Measurements from ENCODE around the gene NABP2. TPM values are rescaled to one million over a fixed set of nuclear protein-coding genes. Genes with fewer than 3 reads are reported as not detected.

The NABP2 gene
- total and polyA plus RNA-seq, 5 donors from 2014 or later: 4.1 to 16.9 (median 5.6) TPM

DNA sequence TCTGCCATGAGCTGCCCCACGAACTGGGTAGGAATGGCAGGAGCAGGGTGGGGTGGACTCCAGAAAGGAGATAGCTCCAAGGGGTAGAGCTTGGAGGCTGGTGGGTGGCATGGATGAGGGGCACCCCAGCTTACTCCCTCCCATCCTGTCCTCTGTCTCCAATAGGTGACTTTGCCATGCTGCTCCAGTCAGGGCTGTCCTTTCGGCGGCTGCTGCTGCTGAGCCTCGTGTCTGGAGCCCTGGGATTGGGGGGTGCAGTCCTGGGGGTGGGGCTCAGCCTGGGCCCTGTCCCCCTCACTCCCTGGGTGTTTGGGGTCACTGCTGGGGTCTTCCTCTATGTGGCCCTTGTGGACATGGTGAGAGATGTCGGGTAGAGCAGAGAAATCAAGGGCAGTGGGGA is 12.8 kb downstream of the NABP2 start:
- H3K4me1 ChIP-seq (ENCODE audit: control insufficient read depth, insufficient read depth, low read length, poor library complexity, severe bottlenecking): no peaks in the 10 kb centered on the region
- ATAC-seq (ENCODE audit: low read depth in 2 of 2): no peak
- H3K4me3 ChIP-seq (ENCODE audit: low read depth, low read length): no peak overlapping the region
- Mint-ChIP-seq H3K9me3 (no peaks in the 10 kb centered on the region), H3K4me1 (peaks cover 0 to 3% (median 1%) of the 10 kb centered on the region in 4 donors), H3K36me3 (peaks cover 10% of the 10 kb centered on the region), H3K27ac (no peak overlapping the region), H3K27me3 (no peaks in the 10 kb centered on the region), H3K4me3 (peak overlapping the region in 1 of 4 donors; percentile 4)
- H3K27ac ChIP-seq (ENCODE audit: insufficient read depth, low read length, poor library complexity, severe bottlenecking): no peak overlapping the region
- no peaks in the 10 kb centered on the region for H3K27me3 ChIP-seq (ENCODE audit: control insufficient read depth, insufficient read depth, low read length)
- DNase-seq: no peak
- peaks cover 15% of the 10 kb centered on the region for H3K36me3 ChIP-seq (ENCODE audit: control insufficient read depth, insufficient read depth, low read length)
- no peaks in the 10 kb centered on the region for H3K9me3 ChIP-seq (ENCODE audit: control insufficient read depth in 2 of 2, low read length in 2 of 2)

DNA sequence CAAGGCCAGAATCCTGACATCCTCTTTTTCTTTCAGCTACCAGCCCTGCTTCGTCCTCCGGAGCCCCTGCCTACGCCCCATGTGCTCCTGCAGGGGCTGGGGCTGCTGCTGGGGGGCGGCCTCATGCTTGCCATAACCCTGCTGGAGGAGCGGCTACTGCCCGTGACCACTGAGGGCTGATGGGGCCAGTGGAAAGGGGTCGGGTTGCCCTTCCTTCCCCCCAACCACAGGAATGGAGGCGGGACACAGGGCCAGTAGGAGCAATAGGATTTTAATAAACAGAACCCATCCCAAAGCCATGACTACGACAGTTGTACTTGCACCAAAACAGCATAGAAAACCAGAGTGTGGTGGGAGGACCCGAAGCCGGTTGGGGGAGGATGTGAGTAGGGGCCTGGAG is 13.4 kb downstream of the NABP2 start:
- no peak for DNase-seq
- no peak for ATAC-seq (ENCODE audit: low read depth in 2 of 2)
- no peaks in the 10 kb centered on the region for H3K27me3 ChIP-seq (ENCODE audit: control insufficient read depth, insufficient read depth, low read length)
- H3K36me3 Mint-ChIP-seq: peaks cover 10% of the 10 kb centered on the region
- no peaks in the 10 kb centered on the region for H3K4me1 ChIP-seq (ENCODE audit: control insufficient read depth, insufficient read depth, low read length, poor library complexity, severe bottlenecking)
- H3K4me1 Mint-ChIP-seq: peaks cover 0 to 3% (median 1%) of the 10 kb centered on the region in 4 donors
- no peaks in the 10 kb centered on the region for H3K9me3 ChIP-seq (ENCODE audit: control insufficient read depth in 2 of 2, low read length in 2 of 2)
- H3K27ac Mint-ChIP-seq: no peak overlapping the region
- H3K4me3 Mint-ChIP-seq: no peak overlapping the region
- no peaks in the 10 kb centered on the region for H3K9me3 Mint-ChIP-seq
- peaks cover 21% of the 10 kb centered on the region for H3K36me3 ChIP-seq (ENCODE audit: control insufficient read depth, insufficient read depth, low read length)
- H3K27me3 Mint-ChIP-seq: no peaks in the 10 kb centered on the region
- H3K4me3 ChIP-seq (ENCODE audit: low read depth, low read length): no peak overlapping the region
- no peak overlapping the region for H3K27ac ChIP-seq (ENCODE audit: insufficient read depth, low read length, poor library complexity, severe bottlenecking)

DNA sequence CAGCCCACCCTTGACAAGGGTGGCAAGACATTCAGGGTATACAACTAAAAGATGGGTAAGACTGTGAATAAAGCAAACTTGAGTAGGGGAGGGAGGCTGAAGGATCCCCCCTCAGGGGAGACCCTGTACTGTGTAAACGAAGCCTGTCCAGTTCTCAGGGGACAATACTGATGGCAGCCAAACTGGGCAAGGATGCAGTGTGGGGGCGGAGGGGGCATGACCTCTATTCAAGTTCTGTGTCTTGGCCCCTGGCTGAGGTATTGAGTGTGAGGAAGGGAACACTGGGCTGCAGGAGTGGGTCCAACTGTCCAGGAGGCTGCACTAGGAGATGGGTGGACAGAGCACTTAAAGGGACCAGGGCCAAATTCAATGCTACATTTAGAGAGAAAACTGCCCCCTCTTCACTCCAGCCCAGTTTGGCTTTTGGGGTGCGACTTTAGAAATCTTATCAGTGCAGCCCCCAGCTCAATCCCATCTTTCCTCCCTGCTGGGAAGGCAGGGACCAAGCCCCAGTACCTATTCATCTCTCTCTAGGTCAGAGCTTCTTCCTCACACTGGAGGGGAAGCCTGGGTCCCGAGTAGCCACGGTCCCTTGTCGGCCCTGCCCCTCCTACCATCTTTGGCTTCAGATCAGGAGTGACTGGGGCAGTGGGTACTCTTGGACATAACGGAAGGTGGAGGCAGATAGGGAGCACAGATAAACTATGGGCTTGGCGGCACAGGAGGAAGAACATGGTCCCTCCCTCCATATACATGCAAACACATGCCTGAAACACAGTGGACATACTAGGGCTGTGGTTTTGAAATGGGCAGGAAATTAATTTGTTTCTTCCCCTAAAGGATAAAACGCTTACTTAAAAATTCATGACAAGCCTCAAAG is 17.5 kb downstream of the NABP2 start:
- H3K36me3 Mint-ChIP-seq: peaks cover 23% of the 10 kb centered on the region
- peaks cover 53% of the 10 kb centered on the region for H3K36me3 ChIP-seq (ENCODE audit: control insufficient read depth, insufficient read depth, low read length)
- DNase-seq: no peak
- H3K4me3 Mint-ChIP-seq: no peak overlapping the region
- no peaks in the 10 kb centered on the region for H3K4me1 Mint-ChIP-seq
- H3K9me3 ChIP-seq (ENCODE audit: control insufficient read depth in 2 of 2, low read length in 2 of 2): no peaks in the 10 kb centered on the region
- H3K27ac ChIP-seq (ENCODE audit: insufficient read depth, low read length, poor library complexity, severe bottlenecking): no peak overlapping the region
- no peaks in the 10 kb centered on the region for H3K27me3 Mint-ChIP-seq
- H3K27ac Mint-ChIP-seq: peak overlapping the region in 1 of 3 donors; percentile 35
- H3K4me3 ChIP-seq (ENCODE audit: low read depth, low read length): no peak overlapping the region
- no peaks in the 10 kb centered on the region for H3K4me1 ChIP-seq (ENCODE audit: control insufficient read depth, insufficient read depth, low read length, poor library complexity, severe bottlenecking)
- no peaks in the 10 kb centered on the region for H3K9me3 Mint-ChIP-seq
- ATAC-seq (ENCODE audit: low read depth in 2 of 2): no peak
- H3K27me3 ChIP-seq (ENCODE audit: control insufficient read depth, insufficient read depth, low read length): no peaks in the 10 kb centered on the region

DNA sequence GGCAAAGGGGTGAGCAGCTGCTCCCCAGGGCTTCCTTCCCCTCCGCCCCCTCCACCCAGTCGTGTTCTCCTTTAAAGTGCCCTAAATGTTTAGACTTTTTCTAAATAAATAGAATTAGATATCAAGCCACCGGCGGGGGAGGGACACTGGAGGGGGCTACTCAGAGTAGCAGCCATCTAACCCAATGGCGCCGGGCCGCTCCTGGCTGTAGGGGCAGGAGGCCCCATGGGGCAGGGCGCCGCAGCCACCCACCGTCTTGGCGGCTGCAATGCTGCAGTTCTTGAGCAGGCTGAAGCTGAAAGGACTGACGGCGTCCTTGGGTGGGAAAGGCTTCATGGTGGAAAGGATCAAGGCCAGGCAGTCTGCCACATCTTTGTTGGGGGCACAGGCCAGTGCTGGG is 18.8 kb downstream of the NABP2 start:
- H3K36me3 ChIP-seq (ENCODE audit: control insufficient read depth, insufficient read depth, low read length): peaks cover 65% of the 10 kb centered on the region
- no peak overlapping the region for H3K27ac ChIP-seq (ENCODE audit: insufficient read depth, low read length, poor library complexity, severe bottlenecking)
- H3K27me3 ChIP-seq (ENCODE audit: control insufficient read depth, insufficient read depth, low read length): no peaks in the 10 kb centered on the region
- DNase-seq (no peak), ATAC-seq (ENCODE audit: low read depth in 2 of 2) (no peak)
- no peaks in the 10 kb centered on the region for H3K9me3 ChIP-seq (ENCODE audit: control insufficient read depth in 2 of 2, low read length in 2 of 2)
- no peak overlapping the region for H3K4me3 ChIP-seq (ENCODE audit: low read depth, low read length)
- Mint-ChIP-seq H3K4me1 (no peaks in the 10 kb centered on the region), H3K27ac (no peak overlapping the region), H3K4me3 (no peak overlapping the region), H3K36me3 (peaks cover 30% of the 10 kb centered on the region), H3K9me3 (no peaks in the 10 kb centered on the region), H3K27me3 (no peaks in the 10 kb centered on the region)
- no peaks in the 10 kb centered on the region for H3K4me1 ChIP-seq (ENCODE audit: control insufficient read depth, insufficient read depth, low read length, poor library complexity, severe bottlenecking)

DNA sequence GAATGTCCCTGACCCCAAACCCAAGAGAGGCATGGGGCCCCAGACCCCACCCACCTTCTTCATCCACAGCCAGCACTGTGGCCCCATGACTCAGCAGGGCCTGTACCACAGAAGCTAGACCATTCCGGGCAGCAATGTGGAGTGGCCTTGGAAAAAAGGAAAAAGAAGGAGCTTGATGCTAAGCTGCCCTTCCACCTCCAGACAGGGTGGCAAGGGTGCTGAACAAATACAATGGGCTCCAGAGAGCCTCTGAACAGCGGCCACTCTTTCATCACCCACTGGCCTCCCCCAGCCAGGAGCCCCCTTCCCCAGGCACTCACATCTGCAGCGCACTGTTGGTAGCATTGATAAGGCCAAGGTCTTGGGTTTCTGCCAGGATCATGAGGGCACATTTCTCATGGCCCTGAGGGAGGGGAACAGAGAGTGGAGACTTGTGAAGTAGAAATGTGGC is 19.6 kb downstream of the NABP2 start:
- Histone ChIP-seq H3K27me3 (ENCODE audit: control insufficient read depth, insufficient read depth, low read length) (no peaks in the 10 kb centered on the region), H3K9me3 (ENCODE audit: control insufficient read depth in 2 of 2, low read length in 2 of 2) (no peaks in the 10 kb centered on the region), H3K36me3 (ENCODE audit: control insufficient read depth, insufficient read depth, low read length) (peaks cover 72% of the 10 kb centered on the region), H3K27ac (ENCODE audit: insufficient read depth, low read length, poor library complexity, severe bottlenecking) (no peak overlapping the region), H3K4me3 (ENCODE audit: low read depth, low read length) (no peak overlapping the region), H3K4me1 (ENCODE audit: control insufficient read depth, insufficient read depth, low read length, poor library complexity, severe bottlenecking) (no peaks in the 10 kb centered on the region)
- H3K27ac Mint-ChIP-seq: no peak overlapping the region
- DNase-seq (no peak), ATAC-seq (ENCODE audit: low read depth in 2 of 2) (no peak)
- peaks cover 30% of the 10 kb centered on the region for H3K36me3 Mint-ChIP-seq
- H3K27me3 Mint-ChIP-seq: no peaks in the 10 kb centered on the region
- no peak overlapping the region for H3K4me3 Mint-ChIP-seq
- H3K9me3 Mint-ChIP-seq: no peaks in the 10 kb centered on the region
- no peaks in the 10 kb centered on the region for H3K4me1 Mint-ChIP-seq

DNA sequence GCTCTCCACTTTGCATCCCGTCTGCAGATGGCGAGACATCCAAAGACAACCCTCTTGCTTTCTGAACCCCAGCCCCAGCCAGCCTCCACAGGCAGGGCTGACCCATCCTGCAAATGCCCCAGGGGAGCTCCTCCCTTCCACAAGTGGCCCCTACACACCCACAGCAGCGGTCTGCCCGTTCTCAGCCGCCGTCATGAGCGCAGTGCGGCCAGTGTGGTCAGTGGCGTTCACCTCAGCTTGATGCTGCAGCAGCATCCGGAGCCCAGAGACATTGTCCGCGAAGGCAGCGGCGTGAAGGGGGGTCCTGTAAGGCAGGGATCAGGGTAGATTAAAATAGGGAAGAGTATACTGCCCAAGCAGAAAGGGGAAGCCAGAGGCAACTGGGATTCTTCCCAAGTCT is 20.4 kb downstream of the NABP2 start:
- Mint-ChIP-seq H3K27ac (no peak overlapping the region), H3K9me3 (no peaks in the 10 kb centered on the region), H3K27me3 (no peaks in the 10 kb centered on the region), H3K4me3 (no peak overlapping the region), H3K36me3 (peaks cover 35% of the 10 kb centered on the region), H3K4me1 (no peaks in the 10 kb centered on the region)
- Histone ChIP-seq H3K27ac (ENCODE audit: insufficient read depth, low read length, poor library complexity, severe bottlenecking) (no peak overlapping the region), H3K36me3 (ENCODE audit: control insufficient read depth, insufficient read depth, low read length) (peaks cover 79% of the 10 kb centered on the region), H3K4me3 (ENCODE audit: low read depth, low read length) (no peak overlapping the region), H3K4me1 (ENCODE audit: control insufficient read depth, insufficient read depth, low read length, poor library complexity, severe bottlenecking) (no peaks in the 10 kb centered on the region), H3K27me3 (ENCODE audit: control insufficient read depth, insufficient read depth, low read length) (no peaks in the 10 kb centered on the region), H3K9me3 (ENCODE audit: control insufficient read depth in 2 of 2, low read length in 2 of 2) (no peaks in the 10 kb centered on the region)
- ATAC-seq (ENCODE audit: low read depth in 2 of 2): no peak
- DNase-seq: no peak

DNA sequence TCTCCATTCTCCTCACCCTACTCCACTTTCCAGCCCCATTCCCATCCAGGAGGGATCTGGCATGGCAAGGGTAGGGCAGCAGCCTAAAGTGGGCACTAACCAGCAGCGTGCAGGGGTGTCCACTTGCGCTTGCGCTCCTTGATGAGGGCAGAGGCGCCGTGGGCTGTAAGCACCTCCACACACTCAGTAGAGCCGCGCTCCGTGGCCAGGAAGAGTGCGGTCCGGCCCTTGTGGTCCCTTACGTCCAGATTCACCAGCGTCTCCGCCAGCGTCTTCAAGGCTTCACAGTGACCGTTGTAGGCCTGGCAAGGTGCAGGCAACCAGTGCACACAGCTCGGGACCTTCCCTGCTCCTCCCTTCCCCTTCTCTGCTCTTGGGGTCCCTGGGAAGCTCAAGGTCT is 23.8 kb downstream of the NABP2 start:
- H3K27me3 ChIP-seq (ENCODE audit: control insufficient read depth, insufficient read depth, low read length): no peaks in the 10 kb centered on the region
- H3K4me1 ChIP-seq (ENCODE audit: control insufficient read depth, insufficient read depth, low read length, poor library complexity, severe bottlenecking): no peaks in the 10 kb centered on the region
- H3K4me1 Mint-ChIP-seq: no peaks in the 10 kb centered on the region
- peaks cover 40% of the 10 kb centered on the region for H3K36me3 Mint-ChIP-seq
- H3K36me3 ChIP-seq (ENCODE audit: control insufficient read depth, insufficient read depth, low read length): peaks cover 81% of the 10 kb centered on the region
- no peaks in the 10 kb centered on the region for H3K9me3 ChIP-seq (ENCODE audit: control insufficient read depth in 2 of 2, low read length in 2 of 2)
- no peaks in the 10 kb centered on the region for H3K9me3 Mint-ChIP-seq
- H3K4me3 Mint-ChIP-seq: no peak overlapping the region
- H3K4me3 ChIP-seq (ENCODE audit: low read depth, low read length): no peak overlapping the region
- no peak for ATAC-seq (ENCODE audit: low read depth in 2 of 2)
- H3K27ac ChIP-seq (ENCODE audit: insufficient read depth, low read length, poor library complexity, severe bottlenecking): no peak overlapping the region
- H3K27me3 Mint-ChIP-seq: no peaks in the 10 kb centered on the region
- no peak overlapping the region for H3K27ac Mint-ChIP-seq
- DNase-seq: no peak

DNA sequence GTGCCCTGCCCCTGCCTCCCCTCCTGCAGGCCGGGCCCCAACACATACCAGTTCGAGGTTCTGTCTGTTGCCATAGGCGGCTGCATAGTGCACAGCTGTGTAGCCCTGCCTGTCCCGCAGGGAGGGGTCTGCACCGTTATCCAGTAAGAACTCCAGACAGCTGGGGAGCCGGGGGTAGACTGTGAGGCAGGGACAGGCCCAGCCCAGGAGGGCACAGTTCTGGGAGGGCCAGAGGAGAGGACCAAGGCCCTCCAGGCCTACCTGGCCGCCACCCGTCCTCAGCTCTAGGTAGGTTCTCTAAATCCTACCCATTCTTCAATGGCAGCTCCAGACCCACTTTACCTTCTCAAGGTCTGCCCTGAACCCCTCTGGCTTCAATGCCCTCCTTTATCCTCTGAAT is 24.6 kb downstream of the NABP2 start:
- peaks cover 81% of the 10 kb centered on the region for H3K36me3 ChIP-seq (ENCODE audit: control insufficient read depth, insufficient read depth, low read length)
- Mint-ChIP-seq H3K4me1 (no peaks in the 10 kb centered on the region), H3K27me3 (no peaks in the 10 kb centered on the region), H3K9me3 (no peaks in the 10 kb centered on the region), H3K4me3 (no peak overlapping the region), H3K27ac (peak overlapping the region in 1 of 3 donors; percentile 78), H3K36me3 (peaks cover 46% of the 10 kb centered on the region)
- ATAC-seq (ENCODE audit: low read depth in 2 of 2) (no peak), DNase-seq (no peak)
- no peak overlapping the region for H3K4me3 ChIP-seq (ENCODE audit: low read depth, low read length)
- H3K4me1 ChIP-seq (ENCODE audit: control insufficient read depth, insufficient read depth, low read length, poor library complexity, severe bottlenecking): no peaks in the 10 kb centered on the region
- no peaks in the 10 kb centered on the region for H3K9me3 ChIP-seq (ENCODE audit: control insufficient read depth in 2 of 2, low read length in 2 of 2)
- no peaks in the 10 kb centered on the region for H3K27me3 ChIP-seq (ENCODE audit: control insufficient read depth, insufficient read depth, low read length)
- no peak overlapping the region for H3K27ac ChIP-seq (ENCODE audit: insufficient read depth, low read length, poor library complexity, severe bottlenecking)

All from CD4-positive, CD25-positive, alpha-beta regulatory T cell (primary cell).